Coronary artery (tissue), 2 donors: ENCODE data around the gene MROH2A.

Experiments used
- DNase-seq: peaks from one replicate; pipeline ENCODE4 v3.0.0-alpha.2; 2017; ENCODE audit warnings: low spot score
- H3K27ac ChIP-seq, 2 donors: fragments of 200-600 bp; sonication (generic); one replicate each; pipeline ENCODE4 v1.5.1; 2016 to 2019
- H3K4me3 ChIP-seq: fragments of 200-600 bp; sonication (generic); 2 replicates; pipeline ENCODE4 v1.5.1; 2016; ENCODE audit warnings: mild to moderate bottlenecking, moderate library complexity
- TF ChIP-seq, protein P1 (sequence below): fragments of 200-600 bp; sonication (generic); IDR thresholded peaks from one replicate; pipeline ENCODE4 v1.5.1; 2019; ENCODE audit warnings: antibody characterized with exemption

Gene MROH2A

DNA sequence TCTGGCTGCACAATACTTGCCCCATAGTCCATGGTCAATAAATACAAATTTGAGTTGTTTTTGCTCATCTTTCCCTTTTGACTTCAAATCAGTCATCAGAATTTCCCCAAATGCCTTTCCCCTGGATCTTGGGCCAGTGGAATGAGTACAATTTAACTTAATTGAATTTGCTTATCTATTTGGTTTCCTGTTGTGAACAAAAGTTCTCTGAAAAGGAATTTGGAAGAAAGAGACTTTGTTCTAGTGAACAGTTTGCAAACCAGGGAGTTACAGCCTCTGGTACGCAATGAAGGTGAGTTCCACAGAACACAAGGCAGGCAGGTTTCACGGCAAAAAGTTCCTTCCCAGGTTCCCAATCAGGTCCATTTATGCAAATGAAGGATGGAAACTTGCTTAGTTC, 19.3 kb upstream of the MROH2A start:
- DNase-seq, result no peak
- no peak overlapping the region for H3K27ac ChIP-seq
- H3K4me3 ChIP-seq, result no peak overlapping the region
- TF ChIP-seq, protein P1, sequence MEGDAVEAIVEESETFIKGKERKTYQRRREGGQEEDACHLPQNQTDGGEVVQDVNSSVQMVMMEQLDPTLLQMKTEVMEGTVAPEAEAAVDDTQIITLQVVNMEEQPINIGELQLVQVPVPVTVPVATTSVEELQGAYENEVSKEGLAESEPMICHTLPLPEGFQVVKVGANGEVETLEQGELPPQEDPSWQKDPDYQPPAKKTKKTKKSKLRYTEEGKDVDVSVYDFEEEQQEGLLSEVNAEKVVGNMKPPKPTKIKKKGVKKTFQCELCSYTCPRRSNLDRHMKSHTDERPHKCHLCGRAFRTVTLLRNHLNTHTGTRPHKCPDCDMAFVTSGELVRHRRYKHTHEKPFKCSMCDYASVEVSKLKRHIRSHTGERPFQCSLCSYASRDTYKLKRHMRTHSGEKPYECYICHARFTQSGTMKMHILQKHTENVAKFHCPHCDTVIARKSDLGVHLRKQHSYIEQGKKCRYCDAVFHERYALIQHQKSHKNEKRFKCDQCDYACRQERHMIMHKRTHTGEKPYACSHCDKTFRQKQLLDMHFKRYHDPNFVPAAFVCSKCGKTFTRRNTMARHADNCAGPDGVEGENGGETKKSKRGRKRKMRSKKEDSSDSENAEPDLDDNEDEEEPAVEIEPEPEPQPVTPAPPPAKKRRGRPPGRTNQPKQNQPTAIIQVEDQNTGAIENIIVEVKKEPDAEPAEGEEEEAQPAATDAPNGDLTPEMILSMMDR, result no peak

DNA sequence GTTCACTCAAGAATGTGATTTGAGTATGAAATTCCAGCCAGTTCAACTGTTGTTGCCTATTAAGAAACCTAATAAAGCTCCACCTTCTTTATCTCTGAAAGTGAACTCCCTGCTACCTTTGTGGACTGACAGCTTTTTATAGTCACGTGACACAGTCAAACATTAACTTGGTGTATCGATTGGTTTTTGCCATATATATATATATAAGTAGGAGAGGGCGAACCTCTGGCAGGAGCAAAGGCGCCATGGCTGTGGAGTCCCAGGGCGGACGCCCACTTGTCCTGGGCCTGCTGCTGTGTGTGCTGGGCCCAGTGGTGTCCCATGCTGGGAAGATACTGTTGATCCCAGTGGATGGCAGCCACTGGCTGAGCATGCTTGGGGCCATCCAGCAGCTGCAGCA, 18.1 kb upstream of the MROH2A start, which contains the start of gene UGT1A1:
Gene UGT1A1, plus strand, starts transcription at position 228 of the 400 bp plus-strand sequence. Its CDS starts 18 bp downstream, at position 246.
- DNase-seq, result no peak
- TF ChIP-seq, protein P1, result no peak
- no peak within 1 kb of the TSS for H3K27ac ChIP-seq
- no peak within 1 kb of the TSS for H3K4me3 ChIP-seq

DNA sequence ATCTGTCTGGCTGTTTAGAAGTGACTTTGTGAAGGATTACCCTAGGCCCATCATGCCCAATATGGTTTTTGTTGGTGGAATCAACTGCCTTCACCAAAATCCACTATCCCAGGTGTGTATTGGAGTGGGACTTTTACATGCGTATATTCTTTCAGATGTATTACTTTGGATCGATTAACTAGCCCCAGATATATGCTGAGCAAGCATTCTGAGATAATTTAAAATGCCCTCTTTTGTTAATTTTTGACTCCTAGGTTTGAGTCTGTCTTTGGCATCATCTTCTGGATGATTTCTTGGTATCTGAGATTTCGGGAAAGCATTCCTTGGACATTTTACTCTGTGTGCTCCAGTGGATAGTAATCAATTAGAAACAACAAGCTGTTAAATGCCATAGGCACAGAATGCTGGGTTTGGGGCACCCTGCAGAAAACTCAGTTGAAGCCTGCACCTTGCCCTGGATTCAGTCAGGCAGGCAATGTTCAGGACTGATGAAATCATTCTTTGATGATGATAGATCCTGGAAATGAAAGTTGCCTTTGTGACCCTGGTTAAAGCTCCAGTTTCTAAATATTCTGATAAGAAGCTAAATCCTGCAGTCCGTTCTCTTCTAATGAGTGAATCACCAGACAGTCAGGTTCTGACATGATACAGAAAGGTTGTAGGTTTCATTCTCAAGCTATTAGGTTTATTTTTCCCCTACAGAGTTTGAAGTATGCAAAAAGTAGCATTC, 16.9 kb upstream of the MROH2A start:
- DNase-seq, result no peak
- TF ChIP-seq, protein P1, result no peak
- Histone ChIP-seq H3K27ac (no peak overlapping the region), H3K4me3 (no peak overlapping the region)

DNA sequence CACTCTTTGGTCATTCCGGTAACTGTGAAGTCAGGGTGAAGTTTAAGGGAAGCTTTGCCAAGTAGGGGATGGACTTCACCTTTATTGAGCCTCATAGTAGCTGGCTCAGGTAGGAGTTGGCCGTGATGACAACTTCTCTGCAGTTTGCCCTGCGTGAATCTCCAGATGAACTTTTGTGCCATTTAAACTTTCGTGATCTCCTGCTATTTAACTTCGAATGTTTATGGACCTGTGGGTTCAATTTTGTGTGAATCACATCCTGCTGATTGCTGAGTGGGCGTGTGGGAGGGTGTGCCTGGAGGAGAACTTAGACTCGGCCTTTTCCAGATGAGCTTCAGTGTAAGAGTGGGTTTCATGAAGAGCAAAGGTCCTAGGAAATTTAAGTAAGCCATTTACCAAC, 13.9 kb upstream of the MROH2A start:
- no peak overlapping the region for H3K27ac ChIP-seq
- TF ChIP-seq, protein P1, result no peak
- DNase-seq, result no peak
- H3K4me3 ChIP-seq, result no peak overlapping the region

DNA sequence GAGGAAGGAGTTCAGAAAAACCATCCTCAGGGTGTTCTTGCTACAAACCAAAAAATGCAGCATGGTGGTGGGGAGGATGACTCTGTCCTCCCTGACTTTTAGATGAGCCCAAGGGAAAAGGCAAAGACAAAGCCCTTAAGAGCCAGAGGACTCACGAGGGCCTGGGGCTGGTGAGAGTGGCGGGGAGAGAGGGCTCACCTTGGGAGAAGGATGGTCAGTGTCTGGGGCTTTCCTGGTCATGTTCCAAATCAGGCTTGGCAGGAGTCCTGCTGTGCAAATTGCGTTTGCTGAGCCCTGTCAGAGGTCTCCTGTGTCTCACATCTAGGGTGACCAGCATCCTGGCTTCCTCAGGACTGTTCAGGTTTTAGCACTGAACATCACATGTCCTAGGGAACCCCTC, 13.4 kb upstream of the MROH2A start:
- TF ChIP-seq, protein P1, result no peak
- no peak overlapping the region for H3K4me3 ChIP-seq
- no peak overlapping the region for H3K27ac ChIP-seq
- DNase-seq, result no peak

DNA sequence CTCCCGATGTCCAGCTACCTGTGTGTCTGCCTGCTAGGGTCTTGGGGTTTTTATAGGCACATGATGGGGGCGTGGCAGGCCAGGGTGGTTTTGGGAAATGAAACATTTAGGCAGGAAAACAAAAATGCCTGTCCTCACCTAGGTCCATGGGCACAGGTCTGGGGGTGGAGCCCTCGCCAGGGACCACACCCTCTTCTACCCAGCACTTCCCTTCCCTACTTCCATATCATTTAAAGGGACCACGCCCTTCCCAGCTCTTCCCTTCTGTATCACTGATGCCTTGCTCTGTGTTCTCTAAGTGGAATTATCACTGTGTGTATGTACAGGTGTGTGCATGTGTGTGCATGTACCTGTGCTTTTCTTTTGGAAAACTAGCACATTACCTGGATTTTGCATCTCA, 11.7 kb upstream of the MROH2A start:
- TF ChIP-seq, protein P1, result no peak
- DNase-seq, result no peak
- Histone ChIP-seq H3K27ac (no peak overlapping the region), H3K4me3 (no peak overlapping the region)

DNA sequence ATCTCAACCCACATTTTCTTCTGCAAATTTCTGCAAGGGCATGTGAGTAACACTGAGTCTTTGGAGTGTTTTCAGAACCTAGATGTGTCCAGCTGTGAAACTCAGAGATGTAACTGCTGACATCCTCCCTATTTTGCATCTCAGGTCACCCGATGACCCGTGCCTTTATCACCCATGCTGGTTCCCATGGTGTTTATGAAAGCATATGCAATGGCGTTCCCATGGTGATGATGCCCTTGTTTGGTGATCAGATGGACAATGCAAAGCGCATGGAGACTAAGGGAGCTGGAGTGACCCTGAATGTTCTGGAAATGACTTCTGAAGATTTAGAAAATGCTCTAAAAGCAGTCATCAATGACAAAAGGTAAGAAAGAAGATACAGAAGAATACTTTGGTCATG, 10.1 kb upstream of the MROH2A start:
- TF ChIP-seq, protein P1, result no peak
- no peak for DNase-seq

More for the DNA sequence above, 10.1 kb upstream of the MROH2A start:
- no peak overlapping the region for H3K4me3 ChIP-seq
- no peak overlapping the region for H3K27ac ChIP-seq
